Measurements from ENCODE around the gene ARHGDIG. TPM values are rescaled to one million over a fixed set of nuclear protein-coding genes. Genes with fewer than 3 reads are reported as not detected.

The ARHGDIG gene
- total and polyA plus RNA-seq, 9 of the 15 experiments (the other 6 are each of a cell fraction or from before 2014, with no cell fraction given): 0.36 to 2.5 (median 0.64) TPM; not detected in 2

- no peak for TF ChIP-seq CBX3 (IDR thresholded peaks at IDR 0.05; ENCODE audit: borderline replicate concordance in 1 of 2, low read length in 2 of 2)
- no peak for TF ChIP-seq MEF2A (IDR thresholded peaks at IDR 0.05; ENCODE audit: control insufficient read depth, low read depth, low read length)
- TF ChIP-seq NRF1 (conservative IDR thresholded peaks at IDR 0.05 in 1 of 2, IDR thresholded peaks at IDR 0.05 in 1 of 2): peak in 1 of 2 experiments; percentile 36; a peak in 2 of 4 replicates
- no peak for TF ChIP-seq ZNF449 (CRISPR knock-in tag; IDR thresholded peaks at IDR 0.05)
These were observed 23.5 kb downstream of the ARHGDIG start (continued) for GRCh38 chr16:303760-304505.

GRCh38 chr16:305916-306626 lies 25.7 kb downstream of the ARHGDIG start:
- 93% methylated on average over 17 of the region's 19 CpGs for WGBS (ENCODE audit: insufficient coverage, low coverage, missing lambda C conversion rate)
- FAIRE-seq (no peak), DNase-seq (ENCODE audit: extremely low read depth in 1 of 4, low spot score in 3 of 4) (no peak), ATAC-seq (no peak)
- in situ Hi-C loops (cut with MboI) (no loop called here), intact Hi-C loops (cut with micrococcal nuclease) (no loop called here)
- no TSS peak for BruUV-seq (replicated peaks)
- POLR2A ChIA-PET: interaction anchor here (0.6 kb wide), 1 partner anchor 55 kb away, joined by 3 read pairs; no protein-coding TSS in a partner anchor
- Histone ChIP-seq H3K4me1 (replicated peaks in 1 of 2; ENCODE audit: control insufficient read depth in 2 of 2, insufficient read depth in 2 of 2, low read length in 2 of 2) (peaks cover 0 to 23% of the 10 kb centered on the region in 2 experiments; a peak in 1 of 5 replicates), H4K20me1 (replicated peaks; ENCODE audit: control insufficient read depth, insufficient read depth, low read length) (peaks cover 3% of the 10 kb centered on the region), H3K9me3 (replicated peaks; ENCODE audit: control insufficient read depth, insufficient read depth, low read depth, low read length) (no peaks in the 10 kb centered on the region), H3K9ac (ENCODE audit: insufficient read depth in 1 of 2, low read depth in 2 of 2, low read length in 2 of 2) (peak overlapping the region in 1 of 2 experiments; percentile 75; a peak in 1 of 4 replicates), H3K27ac (ENCODE audit: extremely low read depth, low read depth, low read length) (no peak overlapping the region), H2AFZ (ENCODE audit: low read depth, low read length) (no peak overlapping the region), H3K27me3 (ENCODE audit: control insufficient read depth in 2 of 2, insufficient read depth in 2 of 2, low read length in 2 of 2) (no peaks in the 10 kb centered on the region), H3K36me3 (ENCODE audit: control insufficient read depth, insufficient read depth, low read length) (peaks cover 74% of the 10 kb centered on the region; the same call in 2 of the 3 replicates), H3K9me1 (ENCODE audit: control insufficient read depth, insufficient read depth, low read length) (no peaks in the 10 kb centered on the region), H3K4me3 (no peak overlapping the region), H3K79me2 (ENCODE audit: control insufficient read depth, insufficient read depth, low read length) (peaks cover 9% of the 10 kb centered on the region), H3K4me2 (ENCODE audit: insufficient read depth, low read length) (no peak overlapping the region)
- TF ChIP-seq ZNF551 (CRISPR knock-in tag; IDR thresholded peaks at IDR 0.05) (no peak), ZNF24 (IDR thresholded peaks at IDR 0.05) (no peak), ZKSCAN3 (CRISPR knock-in tag; IDR thresholded peaks at IDR 0.05) (no peak), ZNF282 (CRISPR knock-in tag; IDR thresholded peaks at IDR 0.05) (no peak), NCOA6 (IDR thresholded peaks at IDR 0.05) (no peak), CREBBP (IDR thresholded peaks at IDR 0.05; ENCODE audit: low read depth, low read length) (no peak), POLR2G (IDR thresholded peaks at IDR 0.05; ENCODE audit: low read depth, low read length) (no peak), SRSF3 (IDR thresholded peaks at IDR 0.05; ENCODE audit: insufficient read depth, low read length) (no peak)
- CTCF ChIA-PET (ENCODE audit: low intra/inter-chr PET ratio): no interaction called here
